ENCODE results near the gene SMYD1.

DNA sequence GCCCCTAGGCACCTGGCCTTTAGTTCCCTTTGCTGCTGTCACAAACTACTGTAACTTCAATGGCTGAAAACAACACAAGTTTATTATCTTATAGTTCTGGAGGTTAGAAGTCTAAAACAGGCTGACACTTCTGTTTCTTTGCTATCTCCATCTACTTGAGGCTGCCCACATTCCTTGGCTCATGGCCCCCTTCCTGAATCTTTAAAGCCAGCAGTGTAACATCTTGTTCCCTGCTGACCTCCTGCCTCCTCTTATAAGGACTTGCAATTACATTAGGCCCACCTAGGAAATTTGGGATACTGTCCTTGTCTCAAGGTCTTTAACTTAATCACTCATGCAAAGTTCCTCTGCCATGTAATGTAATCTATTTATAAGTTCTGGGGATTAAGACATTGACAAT, 6.5 kb downstream of the SMYD1 start:
- TF ChIP-seq, protein P1, sequence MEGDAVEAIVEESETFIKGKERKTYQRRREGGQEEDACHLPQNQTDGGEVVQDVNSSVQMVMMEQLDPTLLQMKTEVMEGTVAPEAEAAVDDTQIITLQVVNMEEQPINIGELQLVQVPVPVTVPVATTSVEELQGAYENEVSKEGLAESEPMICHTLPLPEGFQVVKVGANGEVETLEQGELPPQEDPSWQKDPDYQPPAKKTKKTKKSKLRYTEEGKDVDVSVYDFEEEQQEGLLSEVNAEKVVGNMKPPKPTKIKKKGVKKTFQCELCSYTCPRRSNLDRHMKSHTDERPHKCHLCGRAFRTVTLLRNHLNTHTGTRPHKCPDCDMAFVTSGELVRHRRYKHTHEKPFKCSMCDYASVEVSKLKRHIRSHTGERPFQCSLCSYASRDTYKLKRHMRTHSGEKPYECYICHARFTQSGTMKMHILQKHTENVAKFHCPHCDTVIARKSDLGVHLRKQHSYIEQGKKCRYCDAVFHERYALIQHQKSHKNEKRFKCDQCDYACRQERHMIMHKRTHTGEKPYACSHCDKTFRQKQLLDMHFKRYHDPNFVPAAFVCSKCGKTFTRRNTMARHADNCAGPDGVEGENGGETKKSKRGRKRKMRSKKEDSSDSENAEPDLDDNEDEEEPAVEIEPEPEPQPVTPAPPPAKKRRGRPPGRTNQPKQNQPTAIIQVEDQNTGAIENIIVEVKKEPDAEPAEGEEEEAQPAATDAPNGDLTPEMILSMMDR (IDR thresholded peaks at IDR 0.05 in 2 of 3, conservative IDR thresholded peaks at IDR 0.05 in 1 of 3; ENCODE audit: control insufficient read depth in 2 of 3, extremely low read depth in 1 of 3, insufficient read depth in 1 of 3, low read depth in 3 of 3, low read length in 3 of 3): no peak
- no peak for TF ChIP-seq MYC (IDR thresholded peaks at IDR 0.05; ENCODE audit: insufficient read depth, insufficient read length, insufficient replicate concordance, low read length, severe bottlenecking)
- TF ChIP-seq, protein P2, sequence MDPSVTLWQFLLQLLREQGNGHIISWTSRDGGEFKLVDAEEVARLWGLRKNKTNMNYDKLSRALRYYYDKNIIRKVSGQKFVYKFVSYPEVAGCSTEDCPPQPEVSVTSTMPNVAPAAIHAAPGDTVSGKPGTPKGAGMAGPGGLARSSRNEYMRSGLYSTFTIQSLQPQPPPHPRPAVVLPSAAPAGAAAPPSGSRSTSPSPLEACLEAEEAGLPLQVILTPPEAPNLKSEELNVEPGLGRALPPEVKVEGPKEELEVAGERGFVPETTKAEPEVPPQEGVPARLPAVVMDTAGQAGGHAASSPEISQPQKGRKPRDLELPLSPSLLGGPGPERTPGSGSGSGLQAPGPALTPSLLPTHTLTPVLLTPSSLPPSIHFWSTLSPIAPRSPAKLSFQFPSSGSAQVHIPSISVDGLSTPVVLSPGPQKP (IDR thresholded peaks at IDR 0.05; ENCODE audit: low read depth, low read length): no peak
- no peak for TF ChIP-seq PAX8 (IDR thresholded peaks at IDR 0.05)

Data from GM12878 (cell line).